T-helper 1 cell treated with Interleukin-12 subunit alpha and Interleukin-12 subunit beta and Interleukin-4 antibody, amounts not matched to agents 30 μg/mL and 1 μg/mL, for 36 hours (primary cell): ENCODE measurements around the gene RNASE8.
A peak's percentile ranks its signal among the peaks of the same experiment; 100 is the strongest.

Source experiments
- H3K27ac Mint-ChIP-seq: one replicate; pipeline ENCODE4 v1.8.0; 2021; ENCODE audit warnings: mild to moderate bottlenecking, mixed read lengths
- H3K27me3 Mint-ChIP-seq: one replicate; pipeline ENCODE4 v1.8.0; 2021; ENCODE audit warnings: low read depth, mixed read lengths
- H3K36me3 Mint-ChIP-seq: one replicate; pipeline ENCODE4 v1.8.0; 2021; ENCODE audit warnings: low read depth, mixed read lengths
- H3K4me1 Mint-ChIP-seq: one replicate; pipeline ENCODE4 v1.8.0; 2021; ENCODE audit warnings: low read depth, mixed read lengths
- H3K4me3 Mint-ChIP-seq: one replicate; pipeline ENCODE4 v1.8.0; 2021; ENCODE audit warnings: mild to moderate bottlenecking, moderate library complexity, mixed read lengths
- H3K9me3 Mint-ChIP-seq: one replicate; pipeline ENCODE4 v1.8.0; 2021; ENCODE audit warnings: mixed read lengths

Gene RNASE8

GRCh38 chr14:21070083-21070609, 12.5 kb downstream of the RNASE8 start, which contains the start of gene ARHGEF40:
Gene ARHGEF40, plus strand, starts transcription at chr14:21070304. Its CDS starts 93 bp downstream, at chr14:21070397.
- Mint-ChIP-seq H3K9me3 (no peaks in the 10 kb centered on the region), H3K4me3 (peak within 1 kb of the TSS; percentile 65), H3K4me1 (peaks cover 19% of the 10 kb centered on the region), H3K36me3 (no peaks in the 10 kb centered on the region), H3K27me3 (peaks cover 80% of the 10 kb centered on the region), H3K27ac (peak within 1 kb of the TSS; percentile 5)

- Mint-ChIP-seq H3K9me3 (no peaks in the 10 kb centered on the region), H3K36me3 (no peaks in the 10 kb centered on the region), H3K27ac (peak overlapping the region; percentile 5), H3K27me3 (peaks cover 74% of the 10 kb centered on the region), H3K4me3 (peak overlapping the region; percentile 65), H3K4me1 (peaks cover 19% of the 10 kb centered on the region)
Measured at GRCh38 chr14:21070610-21071224, 13.1 kb downstream of the RNASE8 start.

GRCh38 chr14:21071225-21072030, 13.8 kb downstream of the RNASE8 start:
- Mint-ChIP-seq H3K4me1 (peaks cover 19% of the 10 kb centered on the region), H3K9me3 (no peaks in the 10 kb centered on the region), H3K27ac (no peak overlapping the region), H3K4me3 (peak overlapping the region; percentile 65), H3K27me3 (peaks cover 68% of the 10 kb centered on the region), H3K36me3 (no peaks in the 10 kb centered on the region)

GRCh38 chr14:21072031-21072473, 14.4 kb downstream of the RNASE8 start:
- H3K27ac Mint-ChIP-seq = no peak overlapping the region
- H3K4me1 Mint-ChIP-seq = peaks cover 19% of the 10 kb centered on the region
- no peaks in the 10 kb centered on the region for H3K9me3 Mint-ChIP-seq
- peaks cover 62% of the 10 kb centered on the region for H3K27me3 Mint-ChIP-seq
- no peaks in the 10 kb centered on the region for H3K36me3 Mint-ChIP-seq
- no peak overlapping the region for H3K4me3 Mint-ChIP-seq

- Mint-ChIP-seq H3K27me3 (peaks cover 54% of the 10 kb centered on the region), H3K4me1 (peaks cover 19% of the 10 kb centered on the region), H3K9me3 (no peaks in the 10 kb centered on the region), H3K4me3 (no peak overlapping the region), H3K36me3 (no peaks in the 10 kb centered on the region), H3K27ac (no peak overlapping the region)
Measured at GRCh38 chr14:21072781-21073339, 15.2 kb downstream of the RNASE8 start.

- no peaks in the 10 kb centered on the region for H3K36me3 Mint-ChIP-seq
- H3K27ac Mint-ChIP-seq = no peak overlapping the region
- no peak overlapping the region for H3K4me3 Mint-ChIP-seq
- peaks cover 16% of the 10 kb centered on the region for H3K4me1 Mint-ChIP-seq
- H3K9me3 Mint-ChIP-seq = no peaks in the 10 kb centered on the region
- peaks cover 45% of the 10 kb centered on the region for H3K27me3 Mint-ChIP-seq
Measured at GRCh38 chr14:21073921-21074320, 16.3 kb downstream of the RNASE8 start.

GRCh38 chr14:21074398-21075272, 17.0 kb downstream of the RNASE8 start:
- no peak overlapping the region for H3K27ac Mint-ChIP-seq
- H3K36me3 Mint-ChIP-seq = no peaks in the 10 kb centered on the region
- H3K27me3 Mint-ChIP-seq = peaks cover 39% of the 10 kb centered on the region

GRCh38 chr14:21075719-21076437, 18.3 kb downstream of the RNASE8 start:
- Mint-ChIP-seq H3K4me3 (no peak overlapping the region), H3K4me1 (peaks cover 11% of the 10 kb centered on the region), H3K9me3 (no peaks in the 10 kb centered on the region), H3K27me3 (peaks cover 32% of the 10 kb centered on the region), H3K27ac (no peak overlapping the region), H3K36me3 (no peaks in the 10 kb centered on the region)

More at GRCh38 chr14:21074398-21075272, 17.0 kb downstream of the RNASE8 start:
- Mint-ChIP-seq H3K4me1 (peaks cover 14% of the 10 kb centered on the region), H3K9me3 (no peaks in the 10 kb centered on the region), H3K4me3 (no peak overlapping the region)

GRCh38 chr14:21077672-21078071, 20.1 kb downstream of the RNASE8 start:
- Mint-ChIP-seq H3K4me1 (no peaks in the 10 kb centered on the region), H3K4me3 (no peak overlapping the region), H3K27ac (no peak overlapping the region), H3K36me3 (no peaks in the 10 kb centered on the region), H3K27me3 (peaks cover 14% of the 10 kb centered on the region), H3K9me3 (no peaks in the 10 kb centered on the region)

- Mint-ChIP-seq H3K36me3 (no peaks in the 10 kb centered on the region), H3K4me3 (no peak overlapping the region), H3K27ac (no peak overlapping the region), H3K4me1 (no peaks in the 10 kb centered on the region), H3K27me3 (peaks cover 10% of the 10 kb centered on the region), H3K9me3 (no peaks in the 10 kb centered on the region)
Measured at GRCh38 chr14:21078287-21078686, 20.7 kb downstream of the RNASE8 start.

- Mint-ChIP-seq H3K4me3 (no peak overlapping the region), H3K36me3 (no peaks in the 10 kb centered on the region), H3K27me3 (peaks cover 6% of the 10 kb centered on the region), H3K27ac (no peak overlapping the region), H3K9me3 (no peaks in the 10 kb centered on the region), H3K4me1 (no peaks in the 10 kb centered on the region)
Measured at GRCh38 chr14:21078726-21079125, 21.1 kb downstream of the RNASE8 start.

- H3K27me3 Mint-ChIP-seq = peaks cover 3% of the 10 kb centered on the region
- no peak overlapping the region for H3K4me3 Mint-ChIP-seq
- no peaks in the 10 kb centered on the region for H3K36me3 Mint-ChIP-seq
- no peak overlapping the region for H3K27ac Mint-ChIP-seq
- H3K4me1 Mint-ChIP-seq = peaks cover 3% of the 10 kb centered on the region
- no peaks in the 10 kb centered on the region for H3K9me3 Mint-ChIP-seq
Measured at GRCh38 chr14:21081521-21082142, 24.0 kb downstream of the RNASE8 start.
